CD4-positive, alpha-beta T cell (primary cell): Measurements from ENCODE around the gene AUTS2. TPM values are rescaled to one million over a fixed set of nuclear protein-coding genes. Genes with fewer than 3 reads are reported as not detected.

Experiments
- ATAC-seq: fragments of 200-7000 bp; cut with Tn5 transposase; one replicate; pipeline ENCODE4 v1.10.0; 2022; ENCODE audit warnings: mild to moderate bottlenecking; ENCODE audit not compliant: poor library complexity
- CTCF ChIA-PET: fragments of 350-600 bp; sonication (Branson Sonifier 250); formaldehyde crosslinking; loops from one replicate; lab custom pipeline; 2021; ENCODE audit warnings: antibody characterized with exemption, inconsistent platforms; lab: Charles Lee
- POLR2A ChIA-PET: fragments of 350-600 bp; sonication (Branson Sonifier 250); formaldehyde crosslinking; loops from one replicate; lab custom pipeline; 2021; ENCODE audit warnings: antibody characterized with exemption, inconsistent platforms; lab: Charles Lee
- DNase-seq, 14 experiments: peaks; one replicate each; pipeline ENCODE4 v3.0.0-alpha.2; 2013 to 2020; ENCODE audit warnings: mixed read lengths in 2 of 14
- H3K27ac ChIP-seq, 2 donors: one replicate each; pipeline versions ENCODE4 v1.5.1 to v1.7.0; 2013; ENCODE audit warnings: low read length in 2 of 2, low read depth in 1 of 2, mild to moderate bottlenecking in 1 of 2
- H3K27me3 ChIP-seq, 2 experiments: 1 replicate in 1 of 2; 2 replicates in 1 of 2; pipeline versions ENCODE4 v1.6.1 to v1.7.0; 2013; ENCODE audit warnings: low read length in 2 of 2, control low read depth in 1 of 2, mild to moderate bottlenecking in 1 of 2, moderate library complexity in 1 of 2; ENCODE audit not compliant: insufficient read depth in 2 of 2, control insufficient read depth in 1 of 2
- H3K36me3 ChIP-seq: one replicate; pipeline ENCODE4 v1.6.1; 2013; ENCODE audit warnings: low read length, control low read depth; ENCODE audit not compliant: insufficient read depth
- H3K4me1 ChIP-seq: one replicate; pipeline ENCODE4 v1.6.1; 2013; ENCODE audit warnings: low read length, control low read depth; ENCODE audit not compliant: insufficient read depth
- H3K4me3 ChIP-seq: one replicate; pipeline ENCODE4 v1.5.1; 2013; ENCODE audit warnings: mild to moderate bottlenecking, low read length, moderate library complexity
- H3K9me3 ChIP-seq, 2 experiments: 1 replicate in 1 of 2; 2 replicates in 1 of 2; pipeline versions ENCODE4 v1.6.1 to v1.7.0; 2013; ENCODE audit warnings: low read length in 2 of 2, mild to moderate bottlenecking in 2 of 2, control low read depth in 1 of 2, moderate library complexity in 1 of 2; ENCODE audit not compliant: control insufficient read depth in 1 of 2, insufficient read depth in 1 of 2
- H3K27ac Mint-ChIP-seq: one replicate; pipeline ENCODE4 v1.8.0; 2020; ENCODE audit warnings: mixed read lengths
- H3K27me3 Mint-ChIP-seq: one replicate; pipeline ENCODE4 v1.8.0; 2021; ENCODE audit warnings: mixed read lengths
- H3K36me3 Mint-ChIP-seq: one replicate; pipeline ENCODE4 v1.8.0; 2021; ENCODE audit warnings: low read depth, mixed read lengths
- H3K4me1 Mint-ChIP-seq: one replicate; pipeline ENCODE4 v1.8.0; 2021; ENCODE audit warnings: low read depth, mixed read lengths
- H3K4me3 Mint-ChIP-seq: one replicate; pipeline ENCODE4 v1.8.0; 2020; ENCODE audit warnings: mild to moderate bottlenecking, mixed read lengths
- H3K9me3 Mint-ChIP-seq: one replicate; pipeline ENCODE4 v1.8.0; 2020; ENCODE audit warnings: mixed read lengths
- intact Hi-C, 2 experiments: fragments of 100-400 bp; cut with DNase I in 1 of 2; cut with micrococcal nuclease in 1 of 2; formaldehyde crosslinking; loops; one replicate each; pipeline versions ENCODE4 v1.15.1 to v1.9.0; 2023 to 2025; cut with DNase I, micrococcal nuclease
- total RNA-seq, 174 experiments: library from RNA in 2 of 174; stranded (reverse) in 2 of 174; gene quantifications; one replicate each; pipeline ENCODE4 v1.2.3 and lab custom pipeline; 2021 to 2026
- TF ChIP-seq, protein P1 (sequence below): fragments of 200-600 bp; IDR thresholded peaks from one replicate; pipeline ENCODE4 v1.8.0; 2022; ENCODE audit warnings: antibody characterized with exemption, mild to moderate bottlenecking

Gene AUTS2
- total RNA-seq, 2 experiments from 2014 or later: 43.6 to 47.6 TPM

DNA sequence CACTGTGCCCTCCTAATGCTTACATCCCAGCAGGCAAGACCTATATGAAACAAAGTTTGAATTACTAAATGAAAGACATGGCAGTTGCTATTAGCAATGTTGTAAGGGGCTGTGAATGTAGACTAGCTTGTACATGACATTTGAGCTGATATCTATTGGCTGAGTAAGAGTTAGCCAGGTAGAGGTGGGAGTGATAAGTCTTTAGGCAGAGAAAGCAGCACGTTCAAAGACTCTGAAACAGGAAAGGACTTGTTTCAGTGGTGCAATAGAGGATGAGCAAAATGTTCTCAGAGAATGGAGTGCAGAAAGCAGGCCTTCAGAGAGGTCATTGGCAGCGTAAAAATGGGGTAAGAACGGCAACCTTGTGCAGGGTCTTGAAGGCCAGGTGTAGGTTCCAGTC is 687.6 kb downstream of the AUTS2 start:
- POLR2A ChIA-PET: no interaction called here
- H3K27me3 Mint-ChIP-seq: no peaks in the 10 kb centered on the region

DNA sequence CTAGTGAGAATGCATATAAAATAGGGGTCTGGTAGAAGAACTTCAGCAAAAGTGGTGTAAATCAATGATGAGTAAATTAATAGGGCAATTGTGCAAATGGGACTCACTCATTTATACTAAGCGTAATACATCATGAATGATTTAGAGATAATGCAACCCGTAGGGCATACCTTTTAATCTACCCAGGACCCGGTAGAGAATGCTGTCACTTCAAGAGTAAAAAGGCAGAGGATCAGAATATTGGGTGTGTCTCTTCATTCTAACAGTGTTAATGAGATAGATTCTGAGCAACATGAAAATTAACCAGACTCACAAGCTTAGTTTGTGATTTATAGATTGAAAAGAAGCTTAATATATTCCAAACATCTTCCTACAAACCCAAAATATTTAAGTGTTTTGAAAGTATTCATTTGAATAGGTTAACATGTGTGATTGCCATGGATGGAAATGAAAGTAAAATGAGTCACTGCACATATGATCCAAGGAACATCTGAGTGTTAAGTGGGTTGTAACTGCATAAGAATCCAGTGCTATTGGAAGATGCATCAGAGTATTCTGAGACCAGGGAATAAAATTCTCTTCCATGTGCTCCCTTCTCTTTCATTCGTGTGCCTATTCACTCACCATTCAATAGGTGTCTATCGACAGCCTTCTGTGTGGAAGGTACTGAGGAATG is 690.6 kb downstream of the AUTS2 start:
- DNase-seq (no peak), ATAC-seq (no peak)
- TF ChIP-seq, protein P1, sequence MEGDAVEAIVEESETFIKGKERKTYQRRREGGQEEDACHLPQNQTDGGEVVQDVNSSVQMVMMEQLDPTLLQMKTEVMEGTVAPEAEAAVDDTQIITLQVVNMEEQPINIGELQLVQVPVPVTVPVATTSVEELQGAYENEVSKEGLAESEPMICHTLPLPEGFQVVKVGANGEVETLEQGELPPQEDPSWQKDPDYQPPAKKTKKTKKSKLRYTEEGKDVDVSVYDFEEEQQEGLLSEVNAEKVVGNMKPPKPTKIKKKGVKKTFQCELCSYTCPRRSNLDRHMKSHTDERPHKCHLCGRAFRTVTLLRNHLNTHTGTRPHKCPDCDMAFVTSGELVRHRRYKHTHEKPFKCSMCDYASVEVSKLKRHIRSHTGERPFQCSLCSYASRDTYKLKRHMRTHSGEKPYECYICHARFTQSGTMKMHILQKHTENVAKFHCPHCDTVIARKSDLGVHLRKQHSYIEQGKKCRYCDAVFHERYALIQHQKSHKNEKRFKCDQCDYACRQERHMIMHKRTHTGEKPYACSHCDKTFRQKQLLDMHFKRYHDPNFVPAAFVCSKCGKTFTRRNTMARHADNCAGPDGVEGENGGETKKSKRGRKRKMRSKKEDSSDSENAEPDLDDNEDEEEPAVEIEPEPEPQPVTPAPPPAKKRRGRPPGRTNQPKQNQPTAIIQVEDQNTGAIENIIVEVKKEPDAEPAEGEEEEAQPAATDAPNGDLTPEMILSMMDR: no peak
- ChIA-PET CTCF (no interaction called here), POLR2A (no interaction called here)
- Histone ChIP-seq H3K9me3 (no peaks in the 10 kb centered on the region), H3K4me3 (no peak overlapping the region), H3K27ac (no peak overlapping the region), H3K4me1 (no peaks in the 10 kb centered on the region), H3K36me3 (no peaks in the 10 kb centered on the region), H3K27me3 (no peaks in the 10 kb centered on the region)
- Mint-ChIP-seq H3K36me3 (no peaks in the 10 kb centered on the region), H3K9me3 (no peaks in the 10 kb centered on the region), H3K27ac (no peak overlapping the region), H3K4me3 (no peak overlapping the region), H3K27me3 (no peaks in the 10 kb centered on the region), H3K4me1 (no peaks in the 10 kb centered on the region)
- intact Hi-C loops: no loop called here

More for the DNA sequence above, 687.6 kb downstream of the AUTS2 start:
- Mint-ChIP-seq H3K36me3 (no peaks in the 10 kb centered on the region), H3K9me3 (no peaks in the 10 kb centered on the region), H3K4me3 (no peak overlapping the region), H3K4me1 (no peaks in the 10 kb centered on the region), H3K27ac (no peak overlapping the region)
- TF ChIP-seq, protein P1: no peak
- H3K27me3 ChIP-seq: no peaks in the 10 kb centered on the region
- ATAC-seq (no peak), DNase-seq (no peak)
- H3K4me1 ChIP-seq: no peaks in the 10 kb centered on the region
- H3K36me3 ChIP-seq: no peaks in the 10 kb centered on the region
- CTCF ChIA-PET: no interaction called here
- no peaks in the 10 kb centered on the region for H3K9me3 ChIP-seq
- H3K27ac ChIP-seq: no peak overlapping the region
- intact Hi-C loops: no loop called here
- no peak overlapping the region for H3K4me3 ChIP-seq

DNA sequence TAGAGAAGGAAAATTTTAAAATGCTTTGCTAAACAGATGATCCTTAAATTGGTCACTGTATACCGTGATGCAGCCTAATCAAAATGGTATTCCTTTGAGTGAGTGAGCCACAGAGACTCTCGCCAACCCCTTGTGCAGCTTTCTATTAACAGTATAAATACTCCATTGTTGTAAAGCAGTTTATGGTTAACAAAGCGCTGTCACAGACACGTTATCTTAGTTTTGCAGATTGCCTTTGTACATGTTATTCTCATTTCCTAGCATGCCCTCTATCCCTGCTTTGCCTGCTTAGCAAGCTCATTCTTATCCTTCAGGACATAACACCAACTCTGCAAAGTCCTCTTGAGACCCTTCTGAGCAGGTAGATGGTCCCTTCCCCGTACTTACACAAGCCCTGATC is 694.4 kb downstream of the AUTS2 start:
- TF ChIP-seq, protein P1: no peak
- H3K27ac ChIP-seq: no peak overlapping the region
- Mint-ChIP-seq H3K27me3 (no peaks in the 10 kb centered on the region), H3K9me3 (no peaks in the 10 kb centered on the region), H3K4me3 (no peak overlapping the region), H3K36me3 (no peaks in the 10 kb centered on the region), H3K27ac (no peak overlapping the region), H3K4me1 (no peaks in the 10 kb centered on the region)
- DNase-seq: no peak
- ChIA-PET CTCF (no interaction called here), POLR2A (no interaction called here)
- no peak for ATAC-seq
- intact Hi-C loops: no loop called here
- H3K27me3 ChIP-seq: no peaks in the 10 kb centered on the region
- H3K4me1 ChIP-seq: no peaks in the 10 kb centered on the region
- no peak overlapping the region for H3K4me3 ChIP-seq
- no peaks in the 10 kb centered on the region for H3K36me3 ChIP-seq
- no peaks in the 10 kb centered on the region for H3K9me3 ChIP-seq
